GM18907 (cell line): ENCODE data around the gene GPR21.

Experiments used
- ATAC-seq: cut with Tn5 transposase; IDR thresholded peaks from one replicate; pipeline ENCODE4 v1.9.1; 2021; ENCODE audit warnings: mild to moderate bottlenecking, moderate library complexity; ENCODE audit not compliant: unreplicated experiment

GPR21 gene

DNA sequence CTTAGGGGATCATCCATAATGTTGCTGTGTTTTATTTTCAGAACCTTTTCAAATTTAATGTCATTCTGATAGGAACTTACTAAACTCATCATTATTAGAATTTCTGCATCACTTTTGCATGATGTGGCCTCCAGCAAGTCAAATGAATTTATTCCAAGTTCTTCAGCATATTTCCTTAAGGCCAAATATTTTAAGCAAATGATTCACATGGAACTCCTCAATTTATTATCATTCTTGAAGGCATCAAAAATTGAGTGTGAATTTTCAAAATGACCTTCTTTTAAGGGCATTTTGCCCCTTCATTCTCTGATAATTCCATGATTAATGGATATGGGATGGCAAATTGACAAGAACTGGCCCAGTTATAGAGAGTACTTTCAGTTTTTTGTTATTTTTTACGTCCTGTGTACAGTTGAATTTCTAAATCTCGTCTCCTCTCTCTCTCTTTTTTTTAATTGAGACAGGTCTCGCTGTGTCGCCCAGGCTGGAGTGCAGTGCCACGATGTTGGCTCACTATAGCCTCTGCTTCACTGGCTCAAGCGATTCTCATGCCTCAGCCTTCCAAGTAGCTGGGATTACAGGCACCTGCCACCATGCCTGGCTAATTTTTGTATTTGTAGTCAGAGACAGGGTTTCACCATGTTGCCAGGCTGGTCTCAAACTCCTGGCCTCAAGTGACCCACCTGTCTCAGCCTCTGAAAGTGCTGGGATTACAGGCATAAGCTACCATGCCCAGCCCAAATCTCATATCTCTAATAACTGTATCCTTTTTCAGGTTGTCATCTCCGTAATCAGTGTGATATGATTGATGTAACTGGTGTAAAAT lies 29.1 kb downstream of the GPR21 start:
- ATAC-seq, result no peak

DNA sequence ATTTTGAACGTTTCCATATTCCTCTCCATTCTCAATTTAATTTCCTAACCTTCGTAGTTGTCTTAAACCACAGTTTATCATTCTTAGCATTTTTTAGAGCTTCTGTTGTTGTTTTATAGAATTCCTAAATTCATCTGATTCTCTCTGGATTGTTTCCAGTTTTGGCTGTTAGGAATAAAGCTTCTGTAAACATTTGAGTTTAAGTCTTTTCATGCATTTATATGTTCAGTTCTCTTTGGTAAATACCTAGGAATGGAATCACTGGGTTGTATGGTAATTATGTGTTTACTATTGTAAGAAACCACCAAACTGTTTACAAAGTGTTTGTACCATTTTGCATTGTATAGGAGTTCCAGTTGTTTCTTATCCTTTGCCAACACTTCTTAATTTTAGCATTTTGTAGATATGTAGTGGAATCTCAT lies 29.7 kb downstream of the GPR21 start:
- ATAC-seq, result no peak

DNA sequence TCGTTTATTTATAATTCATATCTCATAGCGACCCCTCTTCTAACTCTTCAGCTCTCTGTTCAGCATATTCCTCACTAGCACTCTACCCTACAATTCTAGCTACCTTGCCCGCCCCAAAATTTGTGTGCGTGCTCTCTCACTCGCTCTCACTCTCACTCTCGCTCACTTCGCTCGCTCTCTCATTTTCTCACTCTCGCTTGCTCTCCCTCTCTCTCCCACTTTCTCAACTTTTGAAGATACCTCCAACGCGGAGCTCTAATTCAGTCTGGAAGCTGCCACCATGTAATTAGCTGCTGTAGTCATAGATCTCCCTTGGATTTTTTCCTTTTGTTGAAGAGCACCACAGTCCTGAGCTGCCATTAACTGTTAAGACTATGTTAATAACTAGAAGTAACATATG lies 30.4 kb downstream of the GPR21 start:
- ATAC-seq, result no peak

DNA sequence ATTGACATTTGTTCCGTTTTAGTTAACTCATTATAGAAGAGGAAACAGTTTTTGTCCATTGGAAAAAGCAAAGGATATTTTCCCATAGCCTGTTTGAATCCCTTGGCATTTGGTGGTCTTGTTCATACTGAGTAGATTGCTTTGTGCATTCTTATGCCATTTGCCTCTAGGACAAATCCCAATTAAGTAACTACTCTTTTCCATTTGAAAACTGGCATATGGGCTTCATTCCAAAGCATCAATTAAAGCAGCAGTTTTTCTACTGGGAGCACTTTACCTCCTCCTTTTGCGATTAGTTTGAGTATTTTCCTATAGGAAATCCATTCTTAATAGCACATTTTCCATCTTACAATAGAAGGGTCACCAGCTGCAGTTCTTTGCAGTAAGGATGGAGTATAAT lies 31.2 kb downstream of the GPR21 start:
- ATAC-seq, result no peak

DNA sequence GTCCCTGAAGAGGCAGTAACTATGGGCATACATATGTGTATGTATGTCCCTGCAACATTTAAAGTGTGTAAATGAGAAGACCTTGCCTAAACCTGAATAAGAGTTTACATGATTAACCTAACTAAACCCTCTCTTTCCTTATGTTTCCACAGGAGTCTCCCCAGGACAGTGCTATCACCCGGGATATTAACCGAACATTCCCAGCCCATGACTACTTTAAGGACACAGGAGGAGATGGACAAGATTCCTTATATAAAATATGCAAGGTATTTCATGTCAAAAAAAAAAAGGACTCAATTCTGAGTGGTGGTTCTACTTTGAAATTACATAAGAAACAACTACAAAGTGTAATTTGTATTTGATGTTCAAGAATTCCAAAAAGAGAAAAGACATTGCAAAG lies 31.7 kb downstream of the GPR21 start:
- no peak for ATAC-seq

DNA sequence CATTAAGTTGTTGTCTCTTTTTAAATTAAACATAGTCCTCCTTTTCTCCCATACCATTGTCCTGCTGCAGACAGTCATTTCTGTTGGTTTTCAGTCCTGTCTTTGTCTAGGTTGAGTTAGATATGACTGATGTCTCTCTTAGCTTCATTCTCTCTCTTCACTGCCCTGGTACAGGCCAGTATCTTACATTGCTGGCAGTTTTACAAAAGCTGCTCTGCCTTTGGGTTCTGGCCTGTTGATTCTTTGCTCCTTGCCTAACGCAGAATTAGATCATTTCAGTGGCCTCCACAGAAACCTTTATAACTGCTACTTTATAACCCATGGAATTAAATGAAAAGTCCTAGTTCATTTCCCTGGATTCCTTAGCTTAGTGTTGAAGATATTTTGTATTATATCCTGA lies 33.7 kb downstream of the GPR21 start:
- no peak for ATAC-seq

DNA sequence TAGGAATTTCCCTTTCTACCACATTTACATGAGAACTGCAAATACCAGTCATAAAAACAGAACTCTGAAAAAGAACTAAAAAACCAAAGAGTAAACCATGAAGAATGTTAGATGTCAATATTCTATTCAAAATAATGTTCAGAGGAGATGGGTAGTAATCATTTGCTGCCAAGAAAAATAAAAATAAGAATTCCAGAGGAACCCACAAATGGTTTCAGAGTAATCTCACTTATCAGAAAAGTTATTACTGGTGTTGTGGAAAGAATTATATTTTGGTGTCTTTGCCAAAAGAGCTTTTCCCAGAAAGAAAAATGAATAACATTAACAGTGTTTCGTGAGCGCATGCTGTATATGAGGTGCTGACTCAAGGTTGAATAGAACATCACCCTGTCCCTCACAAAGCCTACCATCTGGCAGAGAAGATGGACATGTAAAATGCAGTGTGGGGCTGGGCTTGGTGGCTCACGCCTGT lies 35.6 kb downstream of the GPR21 start:
- ATAC-seq, result no peak

DNA sequence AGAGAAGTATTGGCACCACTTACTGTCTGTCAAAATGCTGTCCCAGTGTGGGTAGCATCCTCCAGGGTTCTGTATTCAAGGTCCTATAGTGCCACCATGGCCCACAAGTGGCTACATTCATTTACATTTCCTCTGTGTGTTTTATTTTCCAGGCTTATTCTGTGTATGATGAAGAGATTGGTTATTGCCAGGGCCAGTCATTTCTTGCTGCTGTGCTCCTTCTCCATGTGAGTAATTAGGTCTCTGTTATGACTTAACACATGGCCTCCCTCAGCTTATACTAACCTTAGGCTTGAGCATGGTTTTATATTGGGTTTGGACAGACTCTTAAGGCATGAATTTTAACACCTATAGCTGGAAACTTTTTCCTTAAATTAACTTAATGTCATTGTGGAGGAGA lies 36.7 kb downstream of the GPR21 start:
- ATAC-seq, result no peak

DNA sequence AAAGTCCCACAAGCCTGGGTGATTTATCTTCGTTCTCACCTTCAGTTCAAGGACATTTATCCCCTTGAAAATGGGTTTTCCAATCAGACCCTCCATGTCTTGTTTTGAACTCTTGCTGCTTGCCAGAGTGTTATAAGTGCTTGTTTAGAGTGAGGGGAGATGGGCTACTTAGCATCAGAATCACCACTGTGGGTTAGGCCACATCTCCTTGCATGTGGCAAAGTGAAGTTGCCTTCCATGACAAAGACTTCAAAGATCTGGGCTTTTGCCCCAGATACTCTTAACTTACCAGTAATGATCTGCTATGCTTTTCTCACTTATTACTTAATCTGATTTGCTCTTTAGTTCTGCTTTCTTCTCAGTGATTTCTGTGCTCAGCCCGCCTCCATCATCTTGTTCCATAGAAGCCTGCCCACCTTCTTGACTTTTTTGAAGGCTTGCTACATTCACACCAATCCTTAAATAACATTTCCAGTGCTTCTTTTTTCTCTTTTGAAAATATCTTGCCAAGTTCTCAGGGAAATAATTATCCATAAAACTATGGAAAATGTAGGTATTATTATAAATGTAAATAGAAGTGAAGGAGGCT lies 39.0 kb downstream of the GPR21 start:
- ATAC-seq, result no peak

DNA sequence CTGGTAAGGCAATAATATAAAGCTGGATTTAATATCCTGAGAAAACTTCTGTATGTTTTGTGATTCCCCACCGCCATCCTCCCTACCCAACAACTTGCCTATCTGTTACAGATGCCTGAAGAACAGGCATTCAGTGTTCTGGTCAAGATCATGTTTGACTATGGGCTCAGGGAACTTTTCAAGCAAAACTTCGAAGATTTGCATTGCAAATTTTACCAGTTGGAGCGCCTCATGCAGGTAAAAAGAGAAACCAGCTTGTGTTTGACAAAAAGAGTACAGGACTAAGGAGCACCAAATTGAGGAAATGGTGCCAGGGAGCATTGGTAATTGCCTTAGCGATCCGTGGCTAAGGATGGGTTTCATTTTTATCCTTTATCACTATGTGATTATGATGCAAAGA lies 40.0 kb downstream of the GPR21 start:
- ATAC-seq, result no peak

DNA sequence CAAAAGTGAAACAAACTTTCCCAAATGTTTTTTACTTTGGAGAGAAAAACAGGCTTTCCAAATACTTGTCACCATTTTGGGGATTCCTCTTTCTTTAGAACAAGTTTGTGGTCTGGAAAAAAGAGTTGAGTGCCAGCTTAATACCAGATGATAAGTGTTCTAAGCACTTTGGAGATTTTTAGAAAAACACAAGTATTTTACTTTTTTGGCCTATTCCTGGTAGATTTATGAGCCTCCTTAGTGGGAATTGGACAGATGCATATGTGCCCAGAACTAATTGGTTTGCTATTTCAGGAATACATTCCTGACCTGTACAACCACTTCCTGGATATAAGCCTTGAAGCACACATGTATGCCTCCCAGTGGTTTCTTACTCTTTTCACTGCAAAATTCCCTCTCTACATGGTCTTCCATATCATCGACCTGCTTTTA lies 40.5 kb downstream of the GPR21 start:
- no peak for ATAC-seq

DNA sequence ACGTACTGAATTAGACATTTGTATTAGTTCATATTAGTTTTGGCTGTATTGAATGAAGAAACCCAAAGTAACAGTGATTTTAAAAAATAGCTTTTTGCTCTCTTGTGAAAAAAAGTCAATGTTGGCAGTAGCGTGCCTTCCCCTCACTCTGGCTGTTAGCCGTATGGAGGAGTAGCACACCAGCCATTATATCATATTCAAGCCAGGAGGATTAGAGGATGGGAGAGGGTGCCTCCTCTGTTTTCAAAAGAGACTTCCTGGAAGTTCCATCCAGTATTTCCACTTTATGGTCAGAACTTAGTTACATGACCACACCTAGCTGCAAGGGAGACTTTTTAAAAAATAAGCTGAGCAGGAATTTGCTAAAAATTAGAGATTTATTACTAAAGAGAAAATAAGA lies 41.2 kb downstream of the GPR21 start:
- no peak for ATAC-seq

DNA sequence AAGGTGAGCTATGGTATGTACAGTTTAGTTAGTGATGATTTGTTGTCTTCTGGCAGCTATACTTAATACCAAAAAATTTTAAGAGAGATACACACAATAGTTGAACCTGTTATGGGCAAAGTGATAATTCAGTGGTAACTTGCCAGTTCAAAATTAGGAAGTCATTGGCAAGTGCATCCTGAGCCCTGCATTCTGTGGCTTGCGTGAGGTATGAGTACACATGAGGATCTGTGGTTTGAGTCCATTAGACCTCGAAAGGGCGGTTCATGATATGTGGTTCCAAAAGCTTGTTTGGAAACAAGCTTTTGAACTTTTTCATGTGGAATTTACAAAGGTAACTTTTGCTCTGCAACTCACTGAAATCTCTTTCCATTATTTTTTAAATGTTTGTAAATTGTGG lies 47.0 kb downstream of the GPR21 start:
- ATAC-seq, result no peak

DNA sequence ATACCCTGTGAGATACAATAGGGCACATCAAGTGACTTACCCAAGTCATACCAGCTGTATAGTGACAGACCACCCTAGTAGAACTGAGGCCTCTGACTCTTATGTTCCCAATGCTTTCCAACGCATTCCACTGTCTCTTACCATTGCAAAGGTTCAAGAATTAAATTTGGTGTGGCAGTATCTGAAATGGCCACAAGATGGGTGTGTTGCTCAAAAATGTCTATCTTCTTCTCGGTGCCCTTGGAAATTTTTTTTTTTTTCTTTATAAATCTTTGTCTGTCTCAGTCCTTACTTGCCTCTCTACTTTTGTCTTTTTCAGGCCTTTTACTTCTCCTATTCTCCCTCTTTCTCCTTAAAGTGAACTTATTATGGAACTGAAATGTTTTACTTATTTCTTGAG lies 48.4 kb downstream of the GPR21 start:
- no peak for ATAC-seq

DNA sequence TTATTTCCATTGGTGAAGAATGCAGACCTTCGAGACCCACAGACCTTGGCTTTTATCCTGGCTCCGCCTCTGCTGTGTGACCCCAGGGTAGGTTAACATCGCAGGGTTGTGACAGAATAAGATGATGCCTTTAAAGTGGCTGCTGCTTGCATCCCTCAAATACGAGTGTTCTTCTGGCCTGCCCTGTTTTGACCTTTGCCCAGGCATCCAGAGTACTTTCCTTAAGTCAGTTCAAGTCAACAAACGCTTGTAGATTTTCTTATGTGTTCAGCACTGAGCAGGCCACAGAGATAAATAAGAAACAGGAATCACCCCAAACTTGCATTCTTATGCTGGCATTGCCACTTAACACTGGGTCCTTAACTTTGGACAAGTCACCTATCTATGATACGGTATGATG lies 50.2 kb downstream of the GPR21 start:
- ATAC-seq, result no peak

DNA sequence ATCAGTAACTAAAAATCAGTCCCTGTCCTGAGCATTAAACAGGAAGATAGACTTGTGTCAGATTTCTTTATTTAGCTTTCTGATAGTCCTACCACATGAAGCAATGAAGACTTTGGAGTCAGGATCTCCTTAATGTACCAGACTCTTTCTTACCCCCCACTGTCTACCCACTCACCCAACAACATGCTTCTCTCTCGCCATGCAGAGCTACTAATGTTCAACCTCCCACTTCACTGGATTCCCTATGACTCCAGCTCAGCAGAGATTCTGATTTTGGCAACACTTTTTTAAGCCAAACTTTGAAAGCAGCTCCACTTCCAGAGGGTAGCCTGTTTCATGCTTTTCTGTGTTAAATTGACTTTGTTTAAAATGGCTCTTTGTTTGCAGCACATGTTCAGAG lies 50.8 kb downstream of the GPR21 start:
- no peak for ATAC-seq
